ENCODE results near the gene EYA2.
A peak's percentile ranks its signal among the peaks of the same experiment; 100 is the strongest.
"Not testable (repeated sequence)": the region's sequence is repeated elsewhere in the genome, so short reads cannot be mapped to it uniquely, and the experiment has no call there.

The EYA2 gene

GRCh38 chr20:47160240-47160639 lies 265.6 kb downstream of the EYA2 start:
- in situ Hi-C loops (cut with MboI; ENCODE audit: low sequenced_read_pairs): no loop called here
- H3K4me1 ChIP-seq: no peaks in the 10 kb centered on the region
- no peaks in the 10 kb centered on the region for H3K9me3 ChIP-seq
- H3K36me3 ChIP-seq (replicated peaks): no peaks in the 10 kb centered on the region
- H3K4me3 ChIP-seq: no peak overlapping the region
- no peak for DNase-seq (ENCODE audit: low spot score in 2 of 2)
- peaks cover 3% of the 10 kb centered on the region; the same call in 1 of the 2 replicates for H3K27me3 ChIP-seq (ENCODE audit: low read depth)

DNA sequence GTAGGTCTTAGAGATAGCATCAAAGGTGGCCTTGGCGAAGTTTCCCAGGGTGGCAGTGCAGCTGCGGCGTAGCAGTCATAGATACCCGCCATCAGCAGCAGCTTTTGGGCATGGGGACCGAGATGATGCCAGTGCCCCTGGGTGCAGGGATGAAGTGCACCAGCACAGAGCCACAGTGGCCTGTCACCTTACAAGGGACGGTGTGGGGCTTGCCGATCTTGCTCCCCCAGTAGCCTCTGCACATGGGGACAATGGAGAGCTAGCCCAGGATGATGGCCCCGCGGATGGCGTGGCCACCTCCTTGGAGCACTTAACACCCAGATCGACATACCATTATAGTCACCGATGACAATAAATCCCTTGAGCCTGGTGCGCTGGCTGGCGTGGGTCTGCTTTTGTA lies 266.3 kb downstream of the EYA2 start:
- Histone ChIP-seq H3K36me3 (replicated peaks) (no peaks in the 10 kb centered on the region), H3K9me3 (no peaks in the 10 kb centered on the region), H3K4me3 (no peak overlapping the region), H3K27me3 (ENCODE audit: low read depth) (peaks cover 2% of the 10 kb centered on the region; the same call in 1 of the 2 replicates), H3K4me1 (no peaks in the 10 kb centered on the region)
- in situ Hi-C loops (cut with MboI; ENCODE audit: low sequenced_read_pairs): no loop called here
- DNase-seq (ENCODE audit: low spot score in 2 of 2): no peak

DNA sequence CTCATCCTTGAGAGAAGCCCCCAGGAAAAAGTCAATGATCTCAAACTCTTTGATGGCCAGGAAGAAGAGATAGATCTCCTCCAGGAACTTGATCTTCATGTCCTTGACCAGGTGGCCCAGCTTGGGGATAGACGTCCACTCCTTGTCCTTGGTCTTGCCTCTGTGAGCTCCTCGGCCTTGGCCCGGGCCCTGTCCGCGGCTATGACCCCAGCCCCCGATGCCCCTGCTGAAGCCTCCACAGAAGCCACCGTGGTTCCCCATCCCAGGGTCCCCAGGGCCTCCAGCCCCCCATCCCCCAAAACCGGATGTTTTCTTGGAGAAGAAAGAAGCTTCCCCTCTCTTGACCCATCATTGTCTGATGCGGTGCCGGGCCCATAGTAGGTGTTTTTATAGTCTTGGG lies 266.8 kb downstream of the EYA2 start:
- Histone ChIP-seq H3K4me1 (no peaks in the 10 kb centered on the region), H3K4me3 (no peak overlapping the region), H3K9me3 (no peaks in the 10 kb centered on the region), H3K27me3 (ENCODE audit: low read depth) (peaks cover under 1% of the 10 kb centered on the region; the same call in 1 of the 2 replicates), H3K36me3 (replicated peaks) (no peaks in the 10 kb centered on the region)
- DNase-seq (ENCODE audit: low spot score in 2 of 2): no peak
- in situ Hi-C loops (cut with MboI; ENCODE audit: low sequenced_read_pairs): no loop called here

DNA sequence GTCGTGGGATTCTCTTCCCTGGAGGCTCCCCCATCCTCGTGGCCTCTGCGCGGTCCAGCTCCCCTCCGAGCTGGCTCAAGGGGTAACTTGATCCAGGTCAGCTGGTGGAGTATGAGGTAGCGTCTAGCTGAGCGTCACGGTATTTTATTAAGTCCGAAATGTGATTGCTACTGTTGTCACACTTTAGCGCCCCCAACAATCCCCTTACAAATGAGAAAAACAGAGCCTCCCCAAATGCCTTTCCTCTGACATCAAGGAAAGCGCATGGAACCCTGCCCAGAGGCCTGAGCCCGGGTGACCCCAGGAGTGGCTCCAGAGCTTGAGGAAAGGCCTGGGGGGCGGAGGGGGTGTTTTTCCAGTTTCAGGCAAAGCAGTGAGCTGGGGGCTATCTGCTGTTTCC lies 269.5 kb downstream of the EYA2 start:
- Histone ChIP-seq H3K9me3 (no peaks in the 10 kb centered on the region), H3K36me3 (replicated peaks) (no peaks in the 10 kb centered on the region), H3K4me3 (no peak overlapping the region), H3K27me3 (ENCODE audit: low read depth) (peaks cover 3% of the 10 kb centered on the region), H3K4me1 (no peaks in the 10 kb centered on the region)
- in situ Hi-C loops (cut with MboI; ENCODE audit: low sequenced_read_pairs): no loop called here
- no peak for DNase-seq (ENCODE audit: low spot score in 2 of 2)

DNA sequence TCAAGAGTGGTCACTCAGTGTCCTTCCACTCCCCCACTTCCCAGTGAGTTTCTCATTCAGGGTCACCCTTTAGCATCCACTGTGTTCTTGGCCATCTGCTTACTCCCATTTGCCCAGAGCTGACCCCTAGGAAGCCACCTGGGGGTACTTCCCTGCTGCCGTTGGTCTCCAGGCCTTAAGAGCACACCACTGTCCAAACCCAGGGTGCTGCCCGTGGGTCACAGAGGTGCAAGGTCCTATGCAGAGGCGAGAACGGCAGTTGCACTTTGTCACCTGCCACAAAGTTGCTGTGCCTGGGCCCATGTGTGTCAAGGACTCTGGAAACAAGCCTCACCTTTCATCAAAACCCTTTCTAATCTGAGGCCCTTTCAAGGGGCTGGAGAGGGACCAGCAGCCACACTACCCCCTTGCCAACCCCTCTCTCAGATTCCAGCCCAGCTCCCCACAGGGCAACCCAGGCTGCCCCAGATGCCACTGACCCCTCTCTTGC lies 270.8 kb downstream of the EYA2 start:
- in situ Hi-C loops (cut with MboI; ENCODE audit: low sequenced_read_pairs): no loop called here
- no peak for DNase-seq (ENCODE audit: low spot score in 2 of 2)

DNA sequence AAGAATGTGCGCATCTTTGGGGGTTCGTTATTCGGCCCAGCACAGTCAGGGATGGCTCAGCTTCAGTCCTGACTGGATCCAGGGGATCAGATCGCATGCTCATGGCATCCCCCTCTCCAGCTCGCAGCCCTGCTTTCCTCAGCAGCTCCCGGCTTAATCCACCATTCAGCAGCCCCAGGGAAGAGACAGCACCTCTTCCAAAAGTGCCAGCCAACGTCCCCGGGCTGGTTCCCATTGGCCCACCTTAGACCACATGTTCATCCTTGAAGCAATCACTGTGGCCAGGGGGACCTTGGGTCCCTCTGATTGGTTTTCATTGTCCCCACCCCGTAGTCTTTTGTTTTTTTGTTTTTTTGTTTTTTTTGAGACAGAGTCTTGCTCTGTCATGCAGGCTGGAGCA lies 273.2 kb downstream of the EYA2 start:
- H3K27me3 ChIP-seq (ENCODE audit: low read depth): peaks cover 18% of the 10 kb centered on the region
- in situ Hi-C loops (cut with MboI; ENCODE audit: low sequenced_read_pairs): no loop called here

More for the DNA sequence above, 270.8 kb downstream of the EYA2 start:
- H3K4me1 ChIP-seq: no peaks in the 10 kb centered on the region
- H3K4me3 ChIP-seq: no peak overlapping the region
- peaks cover 3% of the 10 kb centered on the region for H3K27me3 ChIP-seq (ENCODE audit: low read depth)
- H3K9me3 ChIP-seq: no peaks in the 10 kb centered on the region
- H3K36me3 ChIP-seq (replicated peaks): no peaks in the 10 kb centered on the region

DNA sequence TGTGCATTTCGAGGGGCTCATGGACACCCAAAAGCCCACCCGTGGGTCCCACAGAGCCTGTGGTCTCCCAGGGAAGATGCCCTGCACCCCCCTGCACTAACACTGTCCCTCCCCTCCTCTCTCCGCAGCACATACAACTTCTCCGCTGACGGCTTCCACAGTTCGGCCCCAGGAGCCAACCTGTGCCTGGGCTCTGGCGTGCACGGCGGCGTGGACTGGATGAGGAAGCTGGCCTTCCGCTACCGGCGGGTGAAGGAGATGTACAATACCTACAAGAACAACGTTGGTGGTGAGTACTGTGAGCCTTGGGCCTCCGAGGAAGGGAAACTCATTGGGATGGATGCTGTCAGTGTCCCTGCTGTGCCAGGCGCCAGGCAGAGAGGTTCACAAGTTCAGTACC lies 277.9 kb downstream of the EYA2 start:
- DNase-seq (ENCODE audit: low spot score in 2 of 2): no peak
- no peaks in the 10 kb centered on the region for H3K9me3 ChIP-seq
- in situ Hi-C loops (cut with MboI; ENCODE audit: low sequenced_read_pairs): no loop called here
- H3K4me3 ChIP-seq: no peak overlapping the region
- H3K4me1 ChIP-seq: no peaks in the 10 kb centered on the region
- peaks cover 18% of the 10 kb centered on the region for H3K27me3 ChIP-seq (ENCODE audit: low read depth)
- no peaks in the 10 kb centered on the region for H3K36me3 ChIP-seq (replicated peaks)

More for the DNA sequence above, 273.2 kb downstream of the EYA2 start:
- H3K4me3 ChIP-seq: no peak overlapping the region
- no peaks in the 10 kb centered on the region for H3K36me3 ChIP-seq (replicated peaks)
- H3K4me1 ChIP-seq: no peaks in the 10 kb centered on the region
- DNase-seq (ENCODE audit: low spot score in 2 of 2): peak in 1 of 2 experiments; percentile 17
- H3K9me3 ChIP-seq: no peaks in the 10 kb centered on the region

GRCh38 chr20:47173596-47174216 lies 279.1 kb downstream of the EYA2 start:
- Histone ChIP-seq H3K4me1 (no peaks in the 10 kb centered on the region), H3K4me3 (no peak overlapping the region), H3K9me3 (no peaks in the 10 kb centered on the region), H3K27me3 (ENCODE audit: low read depth) (peaks cover 18% of the 10 kb centered on the region), H3K36me3 (replicated peaks) (no peaks in the 10 kb centered on the region)
- in situ Hi-C loops (cut with MboI; ENCODE audit: low sequenced_read_pairs): no loop called here
- no peak for DNase-seq (ENCODE audit: low spot score in 2 of 2)

DNA sequence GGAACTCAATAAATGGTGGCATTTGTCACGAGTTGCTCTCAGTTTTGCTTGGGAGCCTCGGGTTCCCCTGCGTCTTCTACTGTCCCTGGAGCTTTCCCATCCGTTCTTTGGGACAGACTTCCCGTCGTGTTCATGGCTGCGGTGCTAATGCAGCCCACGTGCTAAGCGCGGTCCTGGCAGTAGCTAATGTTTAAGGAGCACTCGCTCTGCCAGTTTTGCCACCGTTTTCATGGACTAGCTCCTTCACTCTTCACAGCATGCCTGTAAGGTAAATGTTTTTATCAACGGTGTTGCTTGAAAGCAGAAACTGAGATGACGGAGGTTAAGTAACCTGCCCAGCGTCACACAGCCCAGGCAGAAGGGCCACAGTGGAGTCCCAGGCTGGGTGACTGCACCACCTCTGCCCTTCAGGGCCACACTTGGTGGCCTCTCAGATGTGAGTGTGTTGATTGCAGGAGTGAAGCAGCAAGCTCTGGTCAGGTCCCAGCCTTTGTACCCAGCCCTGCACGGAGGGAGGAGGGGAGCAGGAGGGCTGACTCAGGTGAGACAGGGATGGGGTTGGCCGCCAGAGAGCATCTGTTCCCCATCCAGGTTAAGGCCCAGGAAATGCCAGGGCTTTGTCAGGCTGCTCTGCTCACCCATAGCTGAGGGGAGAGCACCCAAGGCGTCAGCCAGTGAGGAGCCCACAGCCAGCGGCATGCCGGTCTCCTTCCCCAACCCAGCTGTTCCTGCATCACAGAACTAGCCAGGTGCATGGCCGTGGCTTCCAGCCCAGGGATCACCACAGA lies 280.0 kb downstream of the EYA2 start:
- Histone ChIP-seq H3K9me3 (no peaks in the 10 kb centered on the region), H3K4me3 (no peak overlapping the region), H3K4me1 (no peaks in the 10 kb centered on the region), H3K27me3 (ENCODE audit: low read depth) (peaks cover 16% of the 10 kb centered on the region), H3K36me3 (replicated peaks) (no peaks in the 10 kb centered on the region)
- in situ Hi-C loops (cut with MboI; ENCODE audit: low sequenced_read_pairs): no loop called here
- no peak for DNase-seq (ENCODE audit: low spot score in 2 of 2)

DNA sequence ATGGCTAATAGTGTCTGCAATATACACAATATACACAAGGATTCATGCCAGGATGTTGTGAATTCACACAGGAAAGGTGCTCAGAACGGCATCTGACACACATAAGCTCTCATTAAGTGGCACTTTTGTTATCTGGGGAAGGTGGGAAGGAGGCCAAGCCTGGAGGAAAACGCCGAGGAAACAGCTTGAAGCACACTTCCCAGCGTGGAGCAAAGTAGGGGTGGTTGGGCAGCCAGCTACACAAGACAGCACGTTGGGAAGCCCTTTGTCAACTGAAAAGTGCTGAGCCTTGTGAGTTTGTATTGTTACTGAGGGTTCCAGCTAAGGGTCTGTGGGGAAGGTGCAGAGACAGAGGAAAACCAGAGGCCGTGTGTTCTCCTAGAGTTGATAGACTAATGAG lies 280.9 kb downstream of the EYA2 start:
- H3K36me3 ChIP-seq (replicated peaks): no peaks in the 10 kb centered on the region
- H3K4me3 ChIP-seq: no peak overlapping the region
- H3K4me1 ChIP-seq: no peaks in the 10 kb centered on the region
- H3K9me3 ChIP-seq: no peaks in the 10 kb centered on the region
- no peak for DNase-seq (ENCODE audit: low spot score in 2 of 2)
- peaks cover 16% of the 10 kb centered on the region for H3K27me3 ChIP-seq (ENCODE audit: low read depth)
- in situ Hi-C loops (cut with MboI; ENCODE audit: low sequenced_read_pairs): no loop called here

GRCh38 chr20:47176217-47176616 lies 281.6 kb downstream of the EYA2 start:
- H3K9me3 ChIP-seq; H3K27me3 ChIP-seq (ENCODE audit: low read depth); H3K4me1 ChIP-seq; DNase-seq (ENCODE audit: low spot score in 2 of 2); H3K4me3 ChIP-seq; in situ Hi-C loops (cut with MboI; ENCODE audit: low sequenced_read_pairs); H3K36me3 ChIP-seq (replicated peaks): not testable (repeated sequence)

- Histone ChIP-seq H3K9me3 (no peaks in the 10 kb centered on the region), H3K4me1 (no peaks in the 10 kb centered on the region), H3K36me3 (replicated peaks) (no peaks in the 10 kb centered on the region), H3K4me3 (no peak overlapping the region), H3K27me3 (ENCODE audit: low read depth) (no peaks in the 10 kb centered on the region)
- no peak for DNase-seq (ENCODE audit: low spot score in 2 of 2)
- in situ Hi-C loops (cut with MboI; ENCODE audit: low sequenced_read_pairs): no loop called here
Observed at GRCh38 chr20:47178277-47178676, 283.6 kb downstream of the EYA2 start.

GRCh38 chr20:47178851-47179250 lies 284.2 kb downstream of the EYA2 start:
- in situ Hi-C loops (cut with MboI; ENCODE audit: low sequenced_read_pairs): no loop called here
- DNase-seq (ENCODE audit: low spot score in 2 of 2): no peak
- Histone ChIP-seq H3K4me1 (no peaks in the 10 kb centered on the region), H3K27me3 (ENCODE audit: low read depth) (no peaks in the 10 kb centered on the region), H3K36me3 (replicated peaks) (no peaks in the 10 kb centered on the region), H3K9me3 (no peaks in the 10 kb centered on the region), H3K4me3 (no peak overlapping the region)

GRCh38 chr20:47179267-47179666 lies 284.6 kb downstream of the EYA2 start:
- H3K36me3 ChIP-seq (replicated peaks): no peaks in the 10 kb centered on the region
- no peaks in the 10 kb centered on the region for H3K9me3 ChIP-seq
- in situ Hi-C loops (cut with MboI; ENCODE audit: low sequenced_read_pairs): no loop called here
- no peaks in the 10 kb centered on the region for H3K4me1 ChIP-seq
- H3K4me3 ChIP-seq: no peak overlapping the region
- H3K27me3 ChIP-seq (ENCODE audit: low read depth): no peaks in the 10 kb centered on the region
- no peak for DNase-seq (ENCODE audit: low spot score in 2 of 2)
